Esophagus muscularis mucosa (tissue), 4 donors: Measurements from ENCODE around the gene METTL25B. TPM values are rescaled to one million over a fixed set of nuclear protein-coding genes. Genes with fewer than 3 reads are reported as not detected.

Experiments
- DNase-seq: peaks from one replicate; pipeline ENCODE4 v3.0.0-alpha.2; 2017; ENCODE audit errors: extremely low spot score
- H3K27ac ChIP-seq, 4 donors: fragments of 200-600 bp; sonication (generic); replicated peaks in 1 of 4; 1 replicate in 3 of 4; 2 replicates in 1 of 4; pipeline ENCODE4 v1.5.1; 2016 to 2019; ENCODE audit warnings: mild to moderate bottlenecking in 1 of 4
- H3K27me3 ChIP-seq, 4 donors: fragments of 200-600 bp; sonication (generic); one replicate each; pipeline versions ENCODE4 v1.5.1 to v1.6.0; 2016 to 2019
- H3K36me3 ChIP-seq, 4 donors: fragments of 200-600 bp; sonication (generic); one replicate each; pipeline ENCODE4 v1.5.1; 2016 to 2019
- H3K4me1 ChIP-seq, 4 donors: fragments of 200-600 bp; sonication (generic); one replicate each; pipeline ENCODE4 v1.5.1; 2016 to 2019
- H3K4me3 ChIP-seq, 4 donors: fragments of 200-600 bp; sonication (generic); 1 replicate in 2 of 4; 2 replicates in 2 of 4; pipeline ENCODE4 v1.5.1; 2016 to 2019; ENCODE audit warnings: mild to moderate bottlenecking in 4 of 4, moderate library complexity in 1 of 4
- H3K9me3 ChIP-seq, 4 donors: fragments of 200-600 bp; sonication (generic); 1 replicate in 3 of 4; 2 replicates in 1 of 4; pipeline ENCODE4 v1.5.1; 2016 to 2019
- EP300 ChIP-seq: sonication (generic); formaldehyde crosslinking; IDR thresholded peaks from one replicate; pipeline ENCODE4 v1.6.1; 2017; ENCODE audit warnings: antibody characterized with exemption
- POLR2A ChIP-seq: fragments of 450-650 bp; IDR thresholded peaks from one replicate; pipeline ENCODE4 v1.6.1; 2017; ENCODE audit warnings: antibody characterized with exemption, moderate library complexity, mild to moderate bottlenecking, low read depth
- POLR2AphosphoS5 ChIP-seq, 2 donors: sonication (generic); formaldehyde crosslinking; IDR thresholded peaks; one replicate each; pipeline ENCODE4 v1.6.1; 2017; ENCODE audit warnings: antibody characterized with exemption in 2 of 2
- WGBS: methylation state at CpG from one replicate; pipeline ENCODE4 v1.1.5; 2018; 5-methylcytosine and 5-hydroxymethylcytosine counted together
- intact Hi-C: fragments of 100-400 bp; cut with DNase I; formaldehyde crosslinking; loops from one replicate; pipeline ENCODE4 v1.15.1; 2023
- total RNA-seq, 4 donors: library from RNA; depleted of rRNA; stranded (reverse); fragments of >200 nt; gene quantifications; one replicate each; pipeline versions ENCODE4 v1.1.0 to v1.2.1, GENCODE V29; 2016
- TF ChIP-seq, protein P1 (sequence below), 3 experiments: fragments of 200-600 bp in 2 of 3; fragments of 450-650 bp in 1 of 3; sonication (generic) in 2 of 3; IDR thresholded peaks; one replicate each; pipeline ENCODE4 v1.5.1; 2017 to 2019; ENCODE audit warnings: antibody characterized with exemption in 3 of 3, mild to moderate bottlenecking in 2 of 3, moderate library complexity in 1 of 3

Gene METTL25B
- total RNA-seq, 4 donors from 2014 or later, result 16.2 to 32.3 (median 18.0) TPM

DNA sequence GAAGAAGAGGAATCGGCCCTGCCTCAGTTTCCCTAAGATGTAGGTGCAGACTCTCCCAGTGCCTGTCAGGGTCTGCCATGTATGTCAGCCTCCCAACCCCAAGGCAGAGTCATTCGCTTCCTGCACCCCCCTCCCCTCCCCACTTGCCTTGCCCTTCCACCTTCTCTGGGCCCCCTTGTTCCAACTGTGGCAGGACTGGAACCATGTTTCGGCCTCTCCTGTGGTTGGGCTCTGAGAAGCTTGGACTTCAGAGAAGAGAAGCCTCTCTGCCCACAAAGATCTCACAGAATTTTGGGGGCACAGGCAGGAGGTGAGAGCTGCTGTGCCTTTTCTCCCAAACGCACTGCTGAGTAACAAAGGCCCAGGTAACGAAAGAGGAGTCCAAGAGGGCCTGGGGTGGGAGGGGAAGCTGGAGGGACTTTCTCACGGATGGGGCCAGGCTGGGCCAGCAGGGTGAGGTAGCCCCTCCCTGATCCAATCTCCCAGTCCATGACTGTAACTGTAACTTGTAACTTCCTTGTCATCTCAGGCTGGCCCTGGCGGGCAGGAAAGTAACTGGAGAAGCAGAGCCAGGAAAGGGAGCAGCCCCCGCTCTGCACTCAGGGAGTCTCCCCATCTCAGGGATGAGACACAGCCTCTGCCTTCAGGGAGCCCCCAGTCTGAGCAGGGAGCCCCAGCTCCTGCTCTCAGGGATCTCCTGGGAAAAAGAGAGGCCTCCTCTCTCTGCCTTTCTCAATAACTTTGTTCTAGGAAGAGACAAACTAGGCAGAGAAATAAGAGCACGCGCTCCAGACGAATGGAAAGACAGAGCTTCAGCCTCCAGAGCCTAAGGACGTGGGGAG is 34.2 kb upstream of the METTL25B start:
- intact Hi-C loops, result no loop called here
- no peaks in the 10 kb centered on the region for H3K9me3 ChIP-seq
- WGBS, result 90% methylated on average over 11 of the region's 12 CpGs
- no peak overlapping the region for H3K4me3 ChIP-seq
- peaks cover 0 to 49% (median 2%) of the 10 kb centered on the region in 4 donors for H3K27me3 ChIP-seq
- no peak for DNase-seq
- no peak overlapping the region for H3K27ac ChIP-seq
- H3K36me3 ChIP-seq, result peaks cover 0 to 3% (median 0%) of the 10 kb centered on the region in 4 donors
- TF ChIP-seq POLR2A (no peak), EP300 (no peak), POLR2AphosphoS5 (IDR thresholded peaks at IDR 0.05) (no peak)
- TF ChIP-seq, protein P1, sequence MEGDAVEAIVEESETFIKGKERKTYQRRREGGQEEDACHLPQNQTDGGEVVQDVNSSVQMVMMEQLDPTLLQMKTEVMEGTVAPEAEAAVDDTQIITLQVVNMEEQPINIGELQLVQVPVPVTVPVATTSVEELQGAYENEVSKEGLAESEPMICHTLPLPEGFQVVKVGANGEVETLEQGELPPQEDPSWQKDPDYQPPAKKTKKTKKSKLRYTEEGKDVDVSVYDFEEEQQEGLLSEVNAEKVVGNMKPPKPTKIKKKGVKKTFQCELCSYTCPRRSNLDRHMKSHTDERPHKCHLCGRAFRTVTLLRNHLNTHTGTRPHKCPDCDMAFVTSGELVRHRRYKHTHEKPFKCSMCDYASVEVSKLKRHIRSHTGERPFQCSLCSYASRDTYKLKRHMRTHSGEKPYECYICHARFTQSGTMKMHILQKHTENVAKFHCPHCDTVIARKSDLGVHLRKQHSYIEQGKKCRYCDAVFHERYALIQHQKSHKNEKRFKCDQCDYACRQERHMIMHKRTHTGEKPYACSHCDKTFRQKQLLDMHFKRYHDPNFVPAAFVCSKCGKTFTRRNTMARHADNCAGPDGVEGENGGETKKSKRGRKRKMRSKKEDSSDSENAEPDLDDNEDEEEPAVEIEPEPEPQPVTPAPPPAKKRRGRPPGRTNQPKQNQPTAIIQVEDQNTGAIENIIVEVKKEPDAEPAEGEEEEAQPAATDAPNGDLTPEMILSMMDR (IDR thresholded peaks at IDR 0.05), result no peak
- peaks cover 7 to 27% (median 16%) of the 10 kb centered on the region in 4 donors for H3K4me1 ChIP-seq

DNA sequence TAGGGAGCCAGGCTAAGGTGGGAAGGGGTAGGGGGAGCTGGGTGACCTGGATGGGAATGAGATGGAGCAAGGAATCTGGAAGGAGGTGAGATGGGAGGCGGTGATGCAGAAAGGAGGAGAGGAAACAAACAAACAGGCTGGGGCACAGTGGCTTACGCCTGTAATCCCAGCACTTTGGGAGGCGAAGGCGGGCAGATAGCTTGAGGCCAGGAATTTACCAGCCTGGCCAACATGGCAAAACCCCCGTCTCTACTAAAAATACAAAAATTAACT is 33.6 kb upstream of the METTL25B start:
- WGBS, result 95% methylated on average over 5 of the region's 5 CpGs
- H3K36me3 ChIP-seq, result peaks cover 0 to 8% (median 0%) of the 10 kb centered on the region in 4 donors
- no peak overlapping the region for H3K4me3 ChIP-seq
- TF ChIP-seq POLR2A, result no peak
- H3K27me3 ChIP-seq, result peaks cover 0 to 49% (median 2%) of the 10 kb centered on the region in 4 donors
- no peaks in the 10 kb centered on the region for H3K9me3 ChIP-seq
- no peak for DNase-seq
- no peak overlapping the region for H3K27ac ChIP-seq
- H3K4me1 ChIP-seq, result peaks cover 3 to 21% (median 11%) of the 10 kb centered on the region in 4 donors
- intact Hi-C loops, result no loop called here

DNA sequence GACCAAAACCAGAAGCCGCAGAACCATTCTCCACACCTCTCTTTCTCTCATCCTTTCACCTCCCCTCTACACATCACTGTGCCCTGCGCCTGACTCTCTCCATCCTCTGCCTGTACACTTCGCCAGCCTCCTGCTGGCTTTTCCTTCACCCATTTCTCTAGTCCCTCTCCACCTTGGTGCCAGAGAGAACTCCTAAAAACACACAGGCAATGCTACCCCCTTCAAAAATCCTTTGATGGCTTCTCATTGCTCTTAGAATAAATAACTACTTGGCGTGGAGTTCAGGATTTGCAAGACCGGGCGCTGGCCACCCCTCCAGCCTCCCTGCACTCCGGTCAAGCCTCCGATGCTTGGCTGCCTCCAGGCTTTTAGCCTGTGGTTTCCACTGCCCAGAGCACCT is 31.5 kb upstream of the METTL25B start:
- TF ChIP-seq EP300, result no peak
- TF ChIP-seq POLR2A, result no peak
- TF ChIP-seq POLR2AphosphoS5 (IDR thresholded peaks at IDR 0.05), result no peak
- TF ChIP-seq, protein P1 (IDR thresholded peaks at IDR 0.05), result no peak
- Histone ChIP-seq H3K4me1 (peaks cover 0 to 14% (median 5%) of the 10 kb centered on the region in 4 donors), H3K4me3 (no peak overlapping the region), H3K27ac (no peak overlapping the region), H3K27me3 (peaks cover 0 to 41% (median 0%) of the 10 kb centered on the region in 4 donors), H3K36me3 (peaks cover 0 to 19% (median 0%) of the 10 kb centered on the region in 4 donors), H3K9me3 (no peaks in the 10 kb centered on the region)
- intact Hi-C loops, result no loop called here
- DNase-seq, result no peak
- 89% methylated on average over 8 of the region's 8 CpGs for WGBS

DNA sequence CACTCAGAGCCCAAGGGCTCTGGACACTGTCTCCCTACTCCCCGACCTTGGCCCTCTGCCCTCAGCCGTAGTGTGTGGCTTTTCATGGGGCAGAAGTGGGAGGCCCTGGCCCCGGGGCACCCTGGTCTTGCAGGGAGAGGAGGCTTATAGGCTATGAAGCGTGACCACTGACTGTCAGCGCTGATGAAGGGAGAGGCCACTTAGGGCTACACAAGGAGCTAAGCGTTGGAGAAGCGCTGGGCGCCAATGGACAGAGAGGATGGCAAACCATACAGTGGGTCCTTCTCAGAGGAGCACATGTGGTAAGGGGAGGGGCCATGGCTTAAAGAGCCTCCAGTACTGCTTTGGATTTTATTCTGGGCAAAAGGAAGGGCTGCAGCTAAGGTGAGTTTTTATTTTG is 30.8 kb upstream of the METTL25B start:
- peaks cover 0 to 19% (median 0%) of the 10 kb centered on the region in 4 donors for H3K36me3 ChIP-seq
- H3K4me1 ChIP-seq, result peaks cover 0 to 8% (median 4%) of the 10 kb centered on the region in 4 donors
- intact Hi-C loops, result no loop called here
- H3K27ac ChIP-seq, result no peak overlapping the region
- TF ChIP-seq EP300 (no peak), POLR2A (no peak), POLR2AphosphoS5 (IDR thresholded peaks at IDR 0.05) (no peak)
- TF ChIP-seq, protein P1 (IDR thresholded peaks at IDR 0.05), result no peak
- H3K4me3 ChIP-seq, result no peak overlapping the region
- 74% methylated on average over 5 of the region's 8 CpGs for WGBS
- no peak for DNase-seq
- H3K9me3 ChIP-seq, result no peaks in the 10 kb centered on the region
- peaks cover 0 to 38% (median 0%) of the 10 kb centered on the region in 4 donors for H3K27me3 ChIP-seq

DNA sequence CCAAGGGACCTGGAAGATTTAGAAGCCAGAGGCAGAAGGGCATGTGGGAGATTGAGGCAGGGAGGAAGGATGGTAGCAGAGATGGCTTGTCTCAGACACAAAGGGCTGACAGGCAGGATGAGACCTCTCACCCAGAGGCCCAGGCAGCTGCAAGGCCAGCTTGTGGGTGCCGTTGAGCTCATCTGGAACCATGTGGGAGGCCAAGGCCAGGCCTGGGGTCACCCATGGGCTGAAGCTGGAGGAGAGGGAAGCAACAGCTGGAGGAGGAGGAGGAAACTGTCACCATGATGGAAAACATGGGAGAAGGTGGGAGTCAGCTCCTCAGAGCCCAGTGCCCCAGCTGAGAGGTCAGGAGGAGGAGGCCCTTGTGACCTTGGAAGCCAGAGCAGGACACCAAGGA is 29.3 kb upstream of the METTL25B start:
- Histone ChIP-seq H3K9me3 (no peaks in the 10 kb centered on the region), H3K4me3 (no peak overlapping the region), H3K36me3 (peaks cover 0 to 19% (median 0%) of the 10 kb centered on the region in 4 donors), H3K4me1 (peaks cover under 1 to 9% (median 8%) of the 10 kb centered on the region in 4 donors), H3K27ac (no peak overlapping the region), H3K27me3 (peaks cover 0 to 33% (median 0%) of the 10 kb centered on the region in 4 donors)
- DNase-seq, result no peak
- intact Hi-C loops, result no loop called here
- WGBS, result 55% methylated on average over 1 of the region's 1 CpG
- no peak for TF ChIP-seq EP300
- TF ChIP-seq, protein P1 (IDR thresholded peaks at IDR 0.05), result no peak
- TF ChIP-seq POLR2AphosphoS5 (IDR thresholded peaks at IDR 0.05), result no peak
